T-helper 1 cell treated with Interleukin-12 subunit alpha and Interleukin-12 subunit beta and Interleukin-4 antibody, amounts not matched to agents 30 μg/mL and 1 μg/mL, for 36 hours (primary cell): ENCODE data around the gene WFS1.

Experiments
- H3K27ac Mint-ChIP-seq: one replicate; pipeline ENCODE4 v1.8.0; 2021; ENCODE audit warnings: mild to moderate bottlenecking, mixed read lengths
- H3K27me3 Mint-ChIP-seq: one replicate; pipeline ENCODE4 v1.8.0; 2021; ENCODE audit warnings: low read depth, mixed read lengths
- H3K36me3 Mint-ChIP-seq: one replicate; pipeline ENCODE4 v1.8.0; 2021; ENCODE audit warnings: low read depth, mixed read lengths
- H3K4me1 Mint-ChIP-seq: one replicate; pipeline ENCODE4 v1.8.0; 2021; ENCODE audit warnings: low read depth, mixed read lengths
- H3K4me3 Mint-ChIP-seq: one replicate; pipeline ENCODE4 v1.8.0; 2021; ENCODE audit warnings: mild to moderate bottlenecking, moderate library complexity, mixed read lengths
- H3K9me3 Mint-ChIP-seq: one replicate; pipeline ENCODE4 v1.8.0; 2021; ENCODE audit warnings: mixed read lengths

Gene WFS1

GRCh38 chr4:6230502-6230785 is 39.2 kb upstream of the WFS1 start:
- H3K4me3 Mint-ChIP-seq = no peak overlapping the region
- no peaks in the 10 kb centered on the region for H3K4me1 Mint-ChIP-seq
- H3K27me3 Mint-ChIP-seq = peaks cover 10% of the 10 kb centered on the region
- no peaks in the 10 kb centered on the region for H3K9me3 Mint-ChIP-seq
- H3K27ac Mint-ChIP-seq = no peak overlapping the region
- H3K36me3 Mint-ChIP-seq = no peaks in the 10 kb centered on the region

GRCh38 chr4:6230827-6231662 is 38.6 kb upstream of the WFS1 start:
- Mint-ChIP-seq H3K4me1 (no peaks in the 10 kb centered on the region), H3K4me3 (no peak overlapping the region), H3K27me3 (peaks cover 12% of the 10 kb centered on the region), H3K9me3 (no peaks in the 10 kb centered on the region), H3K27ac (no peak overlapping the region), H3K36me3 (no peaks in the 10 kb centered on the region)

- Mint-ChIP-seq H3K27me3 (peaks cover 12% of the 10 kb centered on the region), H3K9me3 (no peaks in the 10 kb centered on the region), H3K4me3 (no peak overlapping the region), H3K36me3 (no peaks in the 10 kb centered on the region), H3K27ac (no peak overlapping the region), H3K4me1 (no peaks in the 10 kb centered on the region)
Measured at GRCh38 chr4:6231663-6232165, 37.9 kb upstream of the WFS1 start.

- Mint-ChIP-seq H3K27me3 (peaks cover 12% of the 10 kb centered on the region), H3K4me3 (no peak overlapping the region), H3K4me1 (no peaks in the 10 kb centered on the region), H3K9me3 (no peaks in the 10 kb centered on the region), H3K36me3 (no peaks in the 10 kb centered on the region), H3K27ac (no peak overlapping the region)
Measured at GRCh38 chr4:6232836-6233785, 36.5 kb upstream of the WFS1 start.

- Mint-ChIP-seq H3K4me1 (no peaks in the 10 kb centered on the region), H3K36me3 (no peaks in the 10 kb centered on the region), H3K27ac (no peak overlapping the region), H3K9me3 (no peaks in the 10 kb centered on the region), H3K4me3 (no peak overlapping the region), H3K27me3 (peaks cover 9% of the 10 kb centered on the region)
Measured at GRCh38 chr4:6233929-6234328, 35.7 kb upstream of the WFS1 start.

- Mint-ChIP-seq H3K9me3 (no peaks in the 10 kb centered on the region), H3K4me3 (no peak overlapping the region), H3K36me3 (no peaks in the 10 kb centered on the region), H3K4me1 (no peaks in the 10 kb centered on the region), H3K27me3 (peaks cover 6% of the 10 kb centered on the region), H3K27ac (no peak overlapping the region)
Measured at GRCh38 chr4:6235012-6235411, 34.6 kb upstream of the WFS1 start.

GRCh38 chr4:6235901-6236640 is 33.6 kb upstream of the WFS1 start:
- H3K9me3 Mint-ChIP-seq = no peaks in the 10 kb centered on the region
- H3K36me3 Mint-ChIP-seq = no peaks in the 10 kb centered on the region
- H3K4me3 Mint-ChIP-seq = no peak overlapping the region
- H3K27ac Mint-ChIP-seq = no peak overlapping the region
- no peaks in the 10 kb centered on the region for H3K4me1 Mint-ChIP-seq
- peaks cover 6% of the 10 kb centered on the region for H3K27me3 Mint-ChIP-seq

- no peaks in the 10 kb centered on the region for H3K4me1 Mint-ChIP-seq
- no peak overlapping the region for H3K4me3 Mint-ChIP-seq
- no peaks in the 10 kb centered on the region for H3K9me3 Mint-ChIP-seq
- peaks cover 6% of the 10 kb centered on the region for H3K27me3 Mint-ChIP-seq
- no peaks in the 10 kb centered on the region for H3K36me3 Mint-ChIP-seq
- no peak overlapping the region for H3K27ac Mint-ChIP-seq
Measured at GRCh38 chr4:6236816-6237390, 32.7 kb upstream of the WFS1 start.

- H3K4me3 Mint-ChIP-seq = no peak overlapping the region
- H3K9me3 Mint-ChIP-seq = peaks cover 7% of the 10 kb centered on the region
- H3K27ac Mint-ChIP-seq = no peak overlapping the region
- H3K4me1 Mint-ChIP-seq = no peaks in the 10 kb centered on the region
- peaks cover under 1% of the 10 kb centered on the region for H3K36me3 Mint-ChIP-seq
- peaks cover 23% of the 10 kb centered on the region for H3K27me3 Mint-ChIP-seq
Measured at GRCh38 chr4:6239486-6239885, 30.2 kb upstream of the WFS1 start.

GRCh38 chr4:6239968-6240367 is 29.7 kb upstream of the WFS1 start:
- no peak overlapping the region for H3K27ac Mint-ChIP-seq
- H3K27me3 Mint-ChIP-seq = peaks cover 28% of the 10 kb centered on the region
- peaks cover 12% of the 10 kb centered on the region for H3K9me3 Mint-ChIP-seq
- H3K4me1 Mint-ChIP-seq = peaks cover 4% of the 10 kb centered on the region
- peaks cover 5% of the 10 kb centered on the region for H3K36me3 Mint-ChIP-seq
- no peak overlapping the region for H3K4me3 Mint-ChIP-seq

GRCh38 chr4:6241062-6241845 is 28.4 kb upstream of the WFS1 start:
- Mint-ChIP-seq H3K4me3 (no peak overlapping the region), H3K4me1 (peaks cover 5% of the 10 kb centered on the region), H3K9me3 (peaks cover 14% of the 10 kb centered on the region), H3K27ac (no peak overlapping the region), H3K36me3 (peaks cover 6% of the 10 kb centered on the region), H3K27me3 (peaks cover 27% of the 10 kb centered on the region)

- Mint-ChIP-seq H3K36me3 (peaks cover 6% of the 10 kb centered on the region), H3K27me3 (peaks cover 36% of the 10 kb centered on the region), H3K4me3 (no peak overlapping the region), H3K9me3 (peaks cover 14% of the 10 kb centered on the region), H3K4me1 (peaks cover 5% of the 10 kb centered on the region), H3K27ac (no peak overlapping the region)
Measured at GRCh38 chr4:6242271-6243029, 27.2 kb upstream of the WFS1 start.
